HepG2 (cell line): Measurements from ENCODE around the gene SELENOM. TPM values are rescaled to one million over a fixed set of nuclear protein-coding genes. Genes with fewer than 3 reads are reported as not detected.

Source experiments
- ATAC-seq: fragments of 200-7000 bp; cut with Tn5 transposase; 3 replicates; pipeline ENCODE4 v1.9.1; 2020; ENCODE audit warnings: mild to moderate bottlenecking, moderate library complexity
- BruUV-seq: library from RNA; stranded (reverse); fragments of 400-500 nt; replicated peaks from 2 replicates; lab custom pipeline; 2021; lab: Mats Ljungman, UMichigan
- CTCF ChIA-PET: fragments of 300-600 bp; formaldehyde crosslinking; extraction: SDS; loops from one replicate; lab custom pipeline; 2021; ENCODE audit warnings: low total read pairs, inconsistent platforms, low intra/inter-chr PET ratio; lab: Yijun Ruan, JAX
- POLR2A ChIA-PET: fragments of 350-600 bp; sonication (Branson Sonifier 250); formaldehyde crosslinking; loops from one replicate; lab custom pipeline; 2020; ENCODE audit warnings: antibody characterized with exemption, inconsistent platforms; lab: Yijun Ruan, JAX
- DNase-seq: peaks from one replicate; pipeline ENCODE4 v3.0.0-alpha.2; 2015; ENCODE audit warnings: low spot score
- FAIRE-seq: peaks from 3 replicates; lab custom pipeline; 2011; peaks lifted over from hg19 to GRCh38; lab: Jason Lieb, UNC
- H2AFZ ChIP-seq: one replicate; pipeline ENCODE4 v1.6.1; 2011; ENCODE audit warnings: low read length, inconsistent platforms
- H3K27ac ChIP-seq: fragments of 300-600 bp; 3 replicates; pipeline ENCODE4 v1.8.0; 2011; ENCODE audit warnings: mixed run types, mild to moderate bottlenecking, mixed read lengths, low read length, inconsistent platforms; ENCODE audit not compliant: insufficient read depth; ENCODE audit errors: extremely low read length
- H3K27me3 ChIP-seq, 2 experiments: fragments of 200-600 bp in 1 of 2; 2 replicates in 1 of 2; 3 replicates in 1 of 2; pipeline versions ENCODE4 v1.6.0 to v1.8.0; 2011; ENCODE audit warnings: low read length in 2 of 2, mild to moderate bottlenecking in 2 of 2, moderate library complexity in 2 of 2, inconsistent platforms in 1 of 2; ENCODE audit not compliant: insufficient read depth in 2 of 2, control insufficient read depth in 1 of 2
- H3K36me3 ChIP-seq, 2 experiments: fragments of 200-600 bp in 1 of 2; replicated peaks in 1 of 2; 2 replicates in 1 of 2; 3 replicates in 1 of 2; pipeline versions ENCODE4 v1.5.1 to v1.8.0; 2011; ENCODE audit warnings: low read length in 2 of 2, inconsistent platforms in 1 of 2; ENCODE audit not compliant: insufficient read depth in 2 of 2, control insufficient read depth in 1 of 2
- H3K4me1 ChIP-seq: 2 replicates; pipeline ENCODE4 v1.5.1; 2012; ENCODE audit warnings: low read length, inconsistent platforms; ENCODE audit not compliant: insufficient read depth
- H3K4me2 ChIP-seq: 2 replicates; pipeline ENCODE4 v1.6.0; 2011; ENCODE audit warnings: low read depth, low read length, inconsistent platforms
- H3K4me3 ChIP-seq, 3 experiments: fragments of 200-600 bp in 1 of 3; sonication (generic), shearing (Covaris generic) in 1 of 3; replicated peaks in 1 of 3; 2 replicates each; pipeline ENCODE4 v1.5.1; 2011 to 2016; ENCODE audit warnings: low read length in 3 of 3, inconsistent platforms in 2 of 3, low read depth in 2 of 3, mild to moderate bottlenecking in 2 of 3, control low read depth in 1 of 3, mixed read lengths in 1 of 3; ENCODE audit not compliant: insufficient read depth in 1 of 3
- H3K79me2 ChIP-seq: one replicate; pipeline ENCODE4 v1.6.1; 2011; ENCODE audit warnings: low read length, inconsistent platforms; ENCODE audit not compliant: insufficient read depth
- H3K9ac ChIP-seq: 2 replicates; pipeline ENCODE4 v1.6.0; 2011; ENCODE audit warnings: mild to moderate bottlenecking, low read depth, low read length, inconsistent platforms; ENCODE audit not compliant: insufficient read depth
- H3K9me3 ChIP-seq: 2 replicates; pipeline ENCODE4 v1.5.1; 2012; ENCODE audit warnings: mild to moderate bottlenecking, low read length
- H4K20me1 ChIP-seq: 2 replicates; pipeline ENCODE4 v1.6.0; 2011; ENCODE audit warnings: inconsistent platforms, mild to moderate bottlenecking, low read length, moderate library complexity; ENCODE audit not compliant: insufficient read depth
- EED ChIP-seq: sonication (generic); formaldehyde crosslinking; IDR thresholded peaks from 2 replicates; pipeline ENCODE4 v1.5.0; 2020; ENCODE audit warnings: mild to moderate bottlenecking, missing genetic modification reagents
- HES4 ChIP-seq: sonication (generic); formaldehyde crosslinking; IDR thresholded peaks from 2 replicates; pipeline ENCODE4 v1.9.0; 2021; ENCODE audit warnings: mild to moderate bottlenecking, missing genetic modification reagents, borderline replicate concordance
- KIAA2018 ChIP-seq: sonication (generic); formaldehyde crosslinking; IDR thresholded peaks from 2 replicates; pipeline ENCODE4 v1.5.0; 2020; ENCODE audit warnings: mild to moderate bottlenecking, missing genetic modification reagents, borderline replicate concordance
- RARA ChIP-seq: IDR thresholded peaks from 2 replicates; pipeline ENCODE4 v1.6.1; 2016; ENCODE audit warnings: missing genetic modification reagents, missing compliant biosample characterization
- ZNF225 ChIP-seq: sonication (generic); formaldehyde crosslinking; IDR thresholded peaks from 2 replicates; pipeline ENCODE4 v1.4.0; 2020; ENCODE audit warnings: mild to moderate bottlenecking, missing genetic modification reagents
- ZNF609 ChIP-seq: sonication (generic); formaldehyde crosslinking; IDR thresholded peaks from 2 replicates; pipeline ENCODE4 v1.4.0; 2020; ENCODE audit warnings: mild to moderate bottlenecking, missing genetic modification reagents, borderline replicate concordance
- ZNF841 ChIP-seq: sonication (generic); formaldehyde crosslinking; IDR thresholded peaks from 2 replicates; pipeline ENCODE4 v1.8.1; 2023; ENCODE audit warnings: missing genetic modification reagents, borderline replicate concordance
- ZUFSP ChIP-seq: sonication (generic); formaldehyde crosslinking; IDR thresholded peaks from 2 replicates; pipeline ENCODE4 v1.9.0; 2021; ENCODE audit warnings: missing genetic modification reagents, mild to moderate bottlenecking, borderline replicate concordance
- WGBS: methylation state at CpG from one replicate; pipeline ENCODE4 v1.1.6; 2017; ENCODE audit warnings: low lambda C conversion rate; 5-methylcytosine and 5-hydroxymethylcytosine counted together
- in situ Hi-C: cut with HindIII; loops from 2 replicates; pipeline ENCODE4 v1.10.0; 2017; ENCODE audit warnings: low pct_unique_long_range_greater_than_20kb; ENCODE audit not compliant: extremely low pct_ligation_motif_present
- intact Hi-C: fragments of 100-400 bp; cut with micrococcal nuclease; formaldehyde crosslinking; loops from one replicate; pipeline ENCODE4 v1.10.0; 2022; ENCODE audit not compliant: unreplicated experiment
- polyA plus RNA-seq, 8 experiments: library from polyadenylated mRNA; depleted of rRNA in 3 of 8; stranded (reverse) in 7 of 8; unstranded in 1 of 8; fragments of >200 nt; fragmentation: Illumina TruSeq in 4 of 8; extraction: Trizol in 4 of 8; gene quantifications; 2 replicates each; pipeline versions ENCODE4 v1.2.1 to v1.2.3, GENCODE V29; 2011 to 2016; ENCODE audit warnings: low read depth in 4 of 8, missing spikeins in 1 of 8, mixed read lengths in 1 of 8; ENCODE audit not compliant: insufficient read depth in 1 of 8
- total RNA-seq, 5 experiments: library from RNA; depleted of rRNA; stranded (reverse); fragments of >200 nt; fragmentation: Illumina TruSeq; extraction: Trizol; gene quantifications; 2 replicates each; pipeline ENCODE4 v1.2.3, GENCODE V29; 2016; ENCODE audit warnings: low read depth in 1 of 5

The SELENOM gene
- total and polyA plus RNA-seq, 2 of the 13 experiments (the other 11 are each of a cell fraction or from before 2014, with no cell fraction given) = 4.1 to 4.3 TPM

GRCh38 chr22:31143038-31143437 is 35.7 kb upstream of the SELENOM start (continued):
- no peak for TF ChIP-seq KIAA2018 (CRISPR knock-in tag)

GRCh38 chr22:31142285-31142684 is 34.9 kb upstream of the SELENOM start:
- intact Hi-C loops (no loop called here), in situ Hi-C loops (loop anchor here (5.0 to 10.0 kb wide), 2 partner anchors 40 to 177 kb away; partner anchors contain the start of genes MORC2 and TUG1)
- CTCF ChIA-PET = no interaction called here
- Histone ChIP-seq H4K20me1 (no peaks in the 10 kb centered on the region), H3K9me3 (no peaks in the 10 kb centered on the region), H3K9ac (no peak overlapping the region), H3K4me2 (no peak overlapping the region), H2AFZ (no peak overlapping the region), H3K36me3 (no peaks in the 10 kb centered on the region), H3K4me3 (no peak overlapping the region), H3K79me2 (no peaks in the 10 kb centered on the region), H3K4me1 (no peaks in the 10 kb centered on the region), H3K27ac (no peak overlapping the region), H3K27me3 (peaks cover 6 to 45% of the 10 kb centered on the region in 2 experiments; a peak in 4 of 5 replicates)
- ATAC-seq (no peak), DNase-seq (no peak), FAIRE-seq (no peak)
- POLR2A ChIA-PET = no interaction called here
- WGBS = no CpG with 5 or more reads among the region's 4 CpGs
- no TSS peak for BruUV-seq
- TF ChIP-seq RARA (CRISPR knock-in tag) (no peak), HES4 (CRISPR knock-in tag) (no peak), EED (CRISPR knock-in tag) (no peak), ZUFSP (CRISPR knock-in tag) (no peak), ZNF609 (CRISPR knock-in tag) (no peak), ZNF225 (CRISPR knock-in tag) (no peak), ZNF841 (no peak)
